ENCODE results near the gene TGFBR3L.
"Not testable (repeated sequence)": the region's sequence is repeated elsewhere in the genome, so short reads cannot be mapped to it uniquely, and the experiment has no call there.

The TGFBR3L gene

GRCh38 chr19:7917267-7918061, 2.8 kb downstream of the TGFBR3L start:
- DNase-seq (ENCODE audit: low read depth in 2 of 2): peak in 1 of 2 experiments; percentile 53

DNA sequence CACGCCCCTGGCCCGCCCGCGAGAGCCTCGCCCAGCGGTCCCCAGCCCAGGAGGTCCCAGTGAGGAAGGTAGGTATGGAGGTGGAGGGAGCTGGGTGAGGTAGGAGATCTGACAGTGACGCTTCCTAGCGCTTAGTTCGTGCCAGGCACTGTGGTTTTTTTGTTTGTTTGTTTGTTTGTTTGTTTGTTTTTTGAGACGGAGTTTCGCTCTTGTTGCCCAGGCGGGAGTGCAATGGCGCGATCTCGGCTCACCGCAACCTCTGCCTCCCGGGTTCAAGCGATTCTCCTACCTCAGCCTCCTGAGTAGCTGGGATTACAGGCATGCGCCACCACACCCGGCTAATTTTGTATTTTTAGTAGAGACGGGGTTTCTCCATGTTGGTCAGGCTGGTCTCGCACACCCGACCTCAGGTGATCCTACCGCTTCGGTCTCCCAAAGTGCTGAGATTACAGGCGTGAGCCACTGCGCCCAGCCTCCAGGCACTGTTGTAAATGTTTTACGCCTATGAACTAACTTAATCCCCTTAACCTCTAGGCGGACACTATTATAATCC, 3.5 kb downstream of the TGFBR3L start:
- DNase-seq (ENCODE audit: low read depth in 2 of 2): not testable (repeated sequence)

GRCh38 chr19:7918615-7919421, 4.2 kb downstream of the TGFBR3L start:
- no peak for DNase-seq (ENCODE audit: low read depth in 2 of 2)

DNA sequence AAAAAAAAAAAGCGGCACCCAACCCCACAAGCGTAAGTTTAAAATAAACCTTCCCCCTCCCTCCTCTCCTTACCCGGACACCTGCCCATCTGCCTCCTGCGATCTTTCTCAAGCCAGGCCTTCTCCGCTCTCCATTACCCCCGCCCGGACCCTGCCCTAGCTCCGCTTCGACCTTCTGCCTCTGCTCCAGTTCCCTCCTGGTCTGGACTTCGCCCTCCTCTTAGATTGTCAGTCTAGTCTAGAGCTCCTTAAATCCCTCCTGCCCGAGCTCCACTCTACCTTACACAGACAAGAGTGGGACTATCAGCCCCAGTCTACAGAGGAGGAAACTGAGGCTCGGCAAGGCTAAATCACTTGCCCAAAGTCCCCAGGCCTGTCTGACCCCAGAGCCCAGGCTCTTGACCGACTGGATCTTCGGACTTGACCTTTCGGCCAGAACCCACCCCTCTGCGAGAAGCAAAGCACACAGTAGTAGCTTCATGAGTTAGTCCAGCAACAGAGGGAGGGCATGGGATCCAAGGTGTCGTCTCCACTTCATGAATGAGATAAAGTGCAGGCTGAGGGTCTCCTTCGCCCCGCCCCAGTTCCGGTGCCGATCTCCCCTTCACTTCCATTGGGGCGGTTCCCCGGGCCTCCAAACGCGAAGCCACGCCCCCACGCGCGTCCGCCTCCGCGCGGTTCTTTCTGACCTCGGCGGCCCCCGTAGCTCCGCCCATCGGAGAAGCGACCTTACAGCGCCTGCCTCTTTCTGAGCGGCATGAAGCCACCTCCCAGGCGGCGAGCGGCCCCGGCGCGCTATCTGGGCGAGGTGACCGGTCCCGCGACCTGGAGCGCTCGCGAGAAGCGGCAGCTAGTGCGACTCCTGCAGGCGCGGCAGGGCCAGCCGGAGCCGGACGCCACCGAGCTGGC, 5.2 kb downstream of the TGFBR3L start, which contains the start of gene SNAPC2:
SNAPC2 (plus strand) TSS at position 729 of the 909 bp plus-strand sequence; CDS start at position 758, 29 bp downstream.
- peak; percentile 93 to 96 for DNase-seq (ENCODE audit: low read depth in 2 of 2)

GRCh38 chr19:7920519-7921301, 6.1 kb downstream of the TGFBR3L start:
- peak; percentile 98 to 100 for DNase-seq (ENCODE audit: low read depth in 2 of 2)

DNA sequence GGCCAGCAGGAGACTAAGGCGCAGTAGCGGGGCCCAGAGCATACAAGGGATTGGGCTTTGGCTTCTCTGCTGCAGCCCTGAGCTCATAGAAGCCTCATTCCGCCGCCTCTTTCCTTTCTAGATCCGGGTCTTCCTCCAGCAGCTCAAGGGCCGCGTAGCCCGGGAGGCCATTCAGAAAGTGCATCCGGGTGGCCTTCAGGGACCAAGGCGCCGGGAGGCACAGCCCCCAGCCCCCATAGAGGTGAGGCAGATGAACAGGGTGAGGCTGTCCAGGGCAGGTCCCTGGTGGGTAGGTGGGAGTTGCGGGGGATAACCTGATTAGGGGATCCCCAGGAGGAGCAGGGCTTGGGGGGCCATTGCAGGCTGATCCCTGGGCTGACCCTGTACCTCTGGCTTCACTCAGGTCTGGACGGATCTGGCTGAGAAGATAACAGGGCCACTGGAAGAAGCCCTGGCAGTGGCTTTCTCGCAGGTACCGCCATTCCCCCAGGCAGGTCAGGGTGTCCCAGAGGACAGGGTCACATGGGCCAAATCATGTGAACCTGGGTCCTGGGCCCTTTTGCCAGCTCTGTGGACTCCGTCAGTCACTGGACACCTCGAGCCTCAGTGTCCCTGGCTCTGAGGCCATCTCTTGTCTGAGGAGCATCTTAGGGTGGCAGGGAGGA, 6.8 kb downstream of the TGFBR3L start:
- DNase-seq (ENCODE audit: low read depth in 2 of 2): no peak

DNA sequence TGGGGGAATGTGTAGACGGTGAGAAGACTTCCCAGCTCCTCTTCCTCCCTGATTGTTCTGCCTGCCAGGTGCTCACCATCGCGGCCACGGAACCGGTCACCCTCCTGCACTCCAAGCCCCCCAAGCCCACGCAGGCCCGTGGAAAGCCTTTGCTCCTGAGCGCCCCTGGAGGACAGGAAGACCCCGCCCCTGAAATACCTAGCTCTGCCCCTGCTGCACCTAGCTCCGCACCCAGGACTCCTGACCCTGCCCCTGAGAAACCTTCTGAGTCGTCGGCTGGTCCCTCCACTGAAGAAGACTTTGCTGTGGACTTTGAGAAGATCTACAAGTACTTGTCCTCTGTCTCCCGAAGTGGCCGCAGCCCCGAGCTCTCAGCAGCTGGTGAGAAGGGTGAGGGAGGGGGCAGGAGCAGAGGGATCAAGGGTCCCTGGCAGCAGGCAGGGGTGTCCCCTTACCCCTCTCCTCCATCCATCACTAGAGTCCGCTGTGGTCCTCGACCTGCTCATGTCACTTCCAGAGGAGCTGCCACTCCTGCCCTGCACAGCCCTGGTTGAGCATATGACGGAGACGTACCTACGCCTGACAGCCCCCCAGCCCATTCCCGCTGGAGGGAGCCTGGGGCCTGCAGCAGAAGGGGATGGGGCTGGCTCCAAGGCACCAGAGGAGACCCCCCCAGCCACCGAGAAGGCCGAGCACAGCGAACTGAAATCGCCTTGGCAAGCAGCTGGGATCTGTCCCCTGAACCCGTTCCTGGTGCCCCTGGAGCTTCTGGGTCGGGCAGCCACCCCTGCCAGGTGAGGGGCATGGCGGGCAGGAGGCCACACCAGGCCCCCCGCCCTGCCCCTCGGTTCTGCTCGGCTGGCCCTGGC, 7.6 kb downstream of the TGFBR3L start:
- no peak for DNase-seq (ENCODE audit: low read depth in 2 of 2)

- DNase-seq (ENCODE audit: low read depth in 2 of 2): no peak
Observed at GRCh38 chr19:7922836-7923195, 8.2 kb downstream of the TGFBR3L start.

- DNase-seq (ENCODE audit: low read depth in 2 of 2): no peak
Observed at GRCh38 chr19:7923295-7924191, 8.9 kb downstream of the TGFBR3L start.

DNA sequence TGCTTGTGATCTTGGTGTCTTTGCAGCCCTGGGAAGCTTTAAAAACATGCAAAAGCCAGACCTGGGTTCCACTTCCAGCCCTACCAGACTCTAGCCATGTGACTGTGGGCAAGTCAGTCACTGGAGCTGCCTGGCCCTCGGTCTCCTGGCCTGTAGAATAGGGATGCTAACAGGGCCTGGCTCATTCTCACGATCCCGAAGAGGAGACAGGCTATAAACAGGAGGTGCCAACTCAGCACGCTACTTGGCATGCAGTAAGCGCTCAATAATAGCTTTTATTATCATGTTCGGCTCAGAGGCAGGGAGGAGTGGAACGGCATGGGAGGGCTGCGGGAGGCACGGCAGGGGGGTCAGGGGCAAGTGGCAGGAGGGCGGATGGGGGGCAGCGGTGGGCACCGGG, 9.6 kb downstream of the TGFBR3L start:
- DNase-seq (ENCODE audit: low read depth in 2 of 2): no peak

- DNase-seq (ENCODE audit: low read depth in 2 of 2): no peak
Observed at GRCh38 chr19:7924651-7925170, 10.1 kb downstream of the TGFBR3L start.

- DNase-seq (ENCODE audit: low read depth in 2 of 2): peak; percentile 56 to 74
Observed at GRCh38 chr19:7925171-7925851, 10.7 kb downstream of the TGFBR3L start.

DNA sequence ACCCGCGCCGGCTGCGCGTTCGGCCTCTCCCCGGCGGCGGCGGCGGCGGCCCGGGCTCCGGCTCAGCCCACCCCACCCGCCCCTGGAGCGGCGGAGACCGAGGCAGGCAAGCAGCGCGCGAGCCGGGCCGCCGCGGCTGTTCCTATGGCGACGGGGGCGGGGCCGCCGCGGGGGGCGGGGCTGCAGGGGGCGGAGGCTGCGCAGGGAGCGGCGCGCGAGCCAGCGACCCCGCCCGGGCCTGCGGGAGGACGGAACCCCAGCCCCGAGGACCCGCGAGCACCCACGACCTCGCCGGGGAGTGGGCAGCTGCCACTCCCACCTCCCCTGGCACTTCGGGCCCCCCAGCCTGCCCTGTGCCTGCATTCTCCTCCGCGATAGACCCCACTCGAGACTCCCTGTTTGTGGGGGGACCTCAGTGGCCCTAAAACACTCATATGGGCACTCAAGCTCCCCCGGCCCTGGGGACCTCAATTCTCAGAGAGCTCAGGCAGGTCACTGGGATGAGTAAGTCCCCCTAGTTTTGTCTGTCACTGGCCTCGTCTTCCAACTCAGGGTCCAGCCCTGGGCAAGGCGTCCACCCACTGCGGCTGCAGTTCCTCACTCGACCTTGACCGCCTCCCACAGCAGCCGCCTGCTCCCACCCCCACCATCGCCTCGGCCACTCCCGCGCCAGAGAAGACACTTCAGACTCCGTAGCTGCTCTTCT, 11.5 kb downstream of the TGFBR3L start, which contains the start of gene CTXN1:
CTXN1 (minus strand) TSS at position 115 of the 706 bp plus-strand sequence. CDS start 597 bp downstream, outside the sequence.
- peak; percentile 60 to 72 for DNase-seq (ENCODE audit: low read depth in 2 of 2)

DNA sequence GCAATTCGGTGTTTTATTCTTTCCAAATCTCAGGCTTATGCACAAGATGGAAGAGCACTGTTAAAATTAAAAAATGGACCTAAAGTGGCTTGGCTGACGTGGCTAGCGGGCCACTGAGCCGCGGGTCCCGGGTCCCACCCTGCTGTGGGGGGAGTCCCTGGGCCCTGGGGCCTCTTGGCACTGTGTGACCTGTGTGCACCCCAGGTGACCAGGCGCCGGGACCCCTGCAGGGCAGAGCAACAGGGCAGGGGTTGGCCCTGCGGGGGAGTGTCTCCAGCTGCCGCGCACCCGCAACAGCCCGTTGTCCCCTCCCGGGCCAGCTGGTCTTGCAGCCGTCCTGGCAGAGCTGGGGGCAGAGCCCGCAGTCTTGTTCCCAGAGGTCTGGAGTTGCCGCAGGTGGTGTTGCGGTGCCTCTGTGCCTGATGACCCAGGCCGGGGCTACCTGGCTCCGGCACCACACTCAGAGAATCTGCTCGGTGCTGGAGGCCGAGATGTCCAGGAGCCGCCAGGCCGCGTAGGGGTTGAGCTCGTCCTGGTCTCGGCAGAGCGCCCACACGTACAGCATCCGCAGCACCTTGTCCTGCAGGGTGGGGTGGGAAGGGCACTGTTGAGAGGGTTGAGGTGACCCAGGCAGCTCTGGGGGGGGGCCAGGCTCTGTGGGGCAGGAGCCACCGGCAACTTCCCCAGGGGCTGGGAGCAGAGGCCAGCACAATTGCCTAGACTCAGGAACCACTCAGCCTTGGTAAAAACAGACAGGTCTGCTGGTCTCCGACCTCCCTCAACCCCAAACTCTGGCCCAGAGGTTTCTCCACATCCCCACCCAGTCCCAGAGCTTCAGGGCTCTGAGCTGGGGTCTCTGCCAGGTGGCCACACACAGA, 12.3 kb downstream of the TGFBR3L start:
- no peak for DNase-seq (ENCODE audit: low read depth in 2 of 2)

- DNase-seq (ENCODE audit: low read depth in 2 of 2): no peak
Observed at GRCh38 chr19:7927605-7928333, 13.1 kb downstream of the TGFBR3L start.
